Mononuclear cell (primary cell): Measurements from ENCODE around the gene BRINP2. TPM values are rescaled to one million over a fixed set of nuclear protein-coding genes. Genes with fewer than 3 reads are reported as not detected.

Experiments
- H3K27me3 ChIP-seq: 2 replicates; pipeline ENCODE4 v1.6.0; 2011; ENCODE audit warnings: low read length, control low read depth; ENCODE audit not compliant: insufficient read depth
- H3K4me1 ChIP-seq: 2 replicates; pipeline ENCODE4 v1.5.1; 2011; ENCODE audit warnings: mild to moderate bottlenecking, low read length, control low read depth; ENCODE audit not compliant: insufficient read depth
- H3K4me3 ChIP-seq: 2 replicates; pipeline ENCODE4 v1.5.1; 2011; ENCODE audit warnings: mild to moderate bottlenecking, low read length, moderate library complexity
- H3K9me3 ChIP-seq: 2 replicates; pipeline ENCODE4 v1.5.1; 2011; ENCODE audit warnings: low read depth, mild to moderate bottlenecking, control low read depth, low read length
- total RNA-seq: library from RNA; depleted of rRNA; stranded (reverse); fragments of >200 nt; gene quantifications from one replicate; pipeline ENCODE4 v1.2.3, GENCODE V29; 2012

Gene BRINP2
- total RNA-seq, 1 donor, result not detected

DNA sequence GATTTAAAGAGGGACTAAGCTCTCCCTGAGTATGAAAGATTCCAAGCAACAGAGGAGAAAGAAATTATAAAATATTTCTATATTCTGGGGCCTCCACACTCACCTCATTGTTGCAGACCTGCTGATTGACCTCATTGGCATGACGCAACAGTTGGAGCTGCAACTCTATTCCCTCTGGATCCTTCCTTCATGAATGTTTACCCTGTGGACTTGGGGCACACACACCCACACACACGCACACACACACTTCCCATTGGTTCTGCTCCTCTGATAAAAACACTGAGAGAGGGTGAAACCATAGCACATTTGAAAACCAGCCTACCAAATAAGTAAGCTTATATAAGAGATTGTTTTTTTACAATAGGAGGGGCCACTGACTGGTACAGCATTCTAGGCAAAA lies 159.1 kb downstream of the BRINP2 start:
- H3K27me3 ChIP-seq, result no peaks in the 10 kb centered on the region
- H3K4me3 ChIP-seq, result no peak overlapping the region
- no peaks in the 10 kb centered on the region for H3K4me1 ChIP-seq
- H3K9me3 ChIP-seq, result no peaks in the 10 kb centered on the region

Other genes with a start within 250 kb of the BRINP2 start
- not detected for gene ASTN1, start 6.2 kb upstream of the BRINP2 start, total RNA-seq